Stimulated activated naive CD8-positive, alpha-beta T cell treated with anti-CD3 and anti-CD28 coated beads, Interleukin-15, Interleukin-2, amounts not matched to agents 100 ng/mL and 50 ng/mL, for 24 hours (primary cell): ENCODE results near the gene JPT2.

Source experiments
- H3K27ac Mint-ChIP-seq: one replicate; pipeline ENCODE4 v1.8.0; 2021; ENCODE audit warnings: mild to moderate bottlenecking, mixed read lengths
- H3K27me3 Mint-ChIP-seq: one replicate; pipeline ENCODE4 v1.8.0; 2021; ENCODE audit warnings: mixed read lengths
- H3K36me3 Mint-ChIP-seq: one replicate; pipeline ENCODE4 v1.8.0; 2021; ENCODE audit warnings: low read depth, mixed read lengths
- H3K4me1 Mint-ChIP-seq: one replicate; pipeline ENCODE4 v1.8.0; 2021; ENCODE audit warnings: low read depth, mixed read lengths
- H3K4me3 Mint-ChIP-seq: one replicate; pipeline ENCODE4 v1.8.0; 2021; ENCODE audit warnings: mild to moderate bottlenecking, mixed read lengths
- H3K9me3 Mint-ChIP-seq: one replicate; pipeline ENCODE4 v1.8.0; 2021; ENCODE audit warnings: mixed read lengths

JPT2 gene

GRCh38 chr16:1741553-1742165 is 63.6 kb downstream of the JPT2 start:
- no peak overlapping the region for H3K4me3 Mint-ChIP-seq
- H3K27ac Mint-ChIP-seq, result no peak overlapping the region
- H3K9me3 Mint-ChIP-seq, result no peaks in the 10 kb centered on the region
- H3K4me1 Mint-ChIP-seq, result no peaks in the 10 kb centered on the region
- no peaks in the 10 kb centered on the region for H3K27me3 Mint-ChIP-seq
- peaks cover 6% of the 10 kb centered on the region for H3K36me3 Mint-ChIP-seq

- peaks cover 6% of the 10 kb centered on the region for H3K36me3 Mint-ChIP-seq
- H3K9me3 Mint-ChIP-seq, result no peaks in the 10 kb centered on the region
- no peak overlapping the region for H3K27ac Mint-ChIP-seq
- H3K27me3 Mint-ChIP-seq, result no peaks in the 10 kb centered on the region
- H3K4me1 Mint-ChIP-seq, result no peaks in the 10 kb centered on the region
- H3K4me3 Mint-ChIP-seq, result no peak overlapping the region
These were observed 65.6 kb downstream of the JPT2 start for GRCh38 chr16:1743376-1744337.

- H3K27ac Mint-ChIP-seq, result no peak overlapping the region
- H3K27me3 Mint-ChIP-seq, result no peaks in the 10 kb centered on the region
- no peak overlapping the region for H3K4me3 Mint-ChIP-seq
- H3K4me1 Mint-ChIP-seq, result no peaks in the 10 kb centered on the region
- peaks cover 10% of the 10 kb centered on the region for H3K36me3 Mint-ChIP-seq
- H3K9me3 Mint-ChIP-seq, result no peaks in the 10 kb centered on the region
These were observed 66.3 kb downstream of the JPT2 start for GRCh38 chr16:1744338-1744840.

GRCh38 chr16:1745181-1745899 is 67.3 kb downstream of the JPT2 start:
- Mint-ChIP-seq H3K36me3 (peaks cover 10% of the 10 kb centered on the region), H3K27ac (no peak overlapping the region), H3K27me3 (no peaks in the 10 kb centered on the region), H3K9me3 (no peaks in the 10 kb centered on the region), H3K4me1 (no peaks in the 10 kb centered on the region), H3K4me3 (no peak overlapping the region)

GRCh38 chr16:1745900-1746692 is 68.0 kb downstream of the JPT2 start:
- Mint-ChIP-seq H3K4me3 (no peak overlapping the region), H3K27me3 (no peaks in the 10 kb centered on the region), H3K27ac (no peak overlapping the region), H3K36me3 (peaks cover 10% of the 10 kb centered on the region), H3K4me1 (no peaks in the 10 kb centered on the region), H3K9me3 (no peaks in the 10 kb centered on the region)

- Mint-ChIP-seq H3K27ac (no peak overlapping the region), H3K27me3 (no peaks in the 10 kb centered on the region), H3K4me3 (no peak overlapping the region), H3K9me3 (no peaks in the 10 kb centered on the region), H3K4me1 (no peaks in the 10 kb centered on the region), H3K36me3 (peaks cover 10% of the 10 kb centered on the region)
These were observed 68.7 kb downstream of the JPT2 start for GRCh38 chr16:1746693-1747195.

- Mint-ChIP-seq H3K36me3 (peaks cover 20% of the 10 kb centered on the region), H3K27ac (no peak overlapping the region), H3K4me3 (no peak overlapping the region), H3K27me3 (no peaks in the 10 kb centered on the region), H3K4me1 (no peaks in the 10 kb centered on the region), H3K9me3 (no peaks in the 10 kb centered on the region)
These were observed 69.9 kb downstream of the JPT2 start for GRCh38 chr16:1747934-1748333.

GRCh38 chr16:1749152-1750117 is 71.4 kb downstream of the JPT2 start:
- Mint-ChIP-seq H3K9me3 (no peaks in the 10 kb centered on the region), H3K27me3 (no peaks in the 10 kb centered on the region), H3K4me3 (no peak overlapping the region), H3K4me1 (no peaks in the 10 kb centered on the region), H3K27ac (no peak overlapping the region), H3K36me3 (peaks cover 22% of the 10 kb centered on the region)
